ENCODE measurements around the gene CRMP1. TPM values are rescaled to one million over a fixed set of nuclear protein-coding genes. Genes with fewer than 3 reads are reported as not detected.

Gene CRMP1
- total RNA-seq, 1 experiment from 2014 or later = not detected

DNA sequence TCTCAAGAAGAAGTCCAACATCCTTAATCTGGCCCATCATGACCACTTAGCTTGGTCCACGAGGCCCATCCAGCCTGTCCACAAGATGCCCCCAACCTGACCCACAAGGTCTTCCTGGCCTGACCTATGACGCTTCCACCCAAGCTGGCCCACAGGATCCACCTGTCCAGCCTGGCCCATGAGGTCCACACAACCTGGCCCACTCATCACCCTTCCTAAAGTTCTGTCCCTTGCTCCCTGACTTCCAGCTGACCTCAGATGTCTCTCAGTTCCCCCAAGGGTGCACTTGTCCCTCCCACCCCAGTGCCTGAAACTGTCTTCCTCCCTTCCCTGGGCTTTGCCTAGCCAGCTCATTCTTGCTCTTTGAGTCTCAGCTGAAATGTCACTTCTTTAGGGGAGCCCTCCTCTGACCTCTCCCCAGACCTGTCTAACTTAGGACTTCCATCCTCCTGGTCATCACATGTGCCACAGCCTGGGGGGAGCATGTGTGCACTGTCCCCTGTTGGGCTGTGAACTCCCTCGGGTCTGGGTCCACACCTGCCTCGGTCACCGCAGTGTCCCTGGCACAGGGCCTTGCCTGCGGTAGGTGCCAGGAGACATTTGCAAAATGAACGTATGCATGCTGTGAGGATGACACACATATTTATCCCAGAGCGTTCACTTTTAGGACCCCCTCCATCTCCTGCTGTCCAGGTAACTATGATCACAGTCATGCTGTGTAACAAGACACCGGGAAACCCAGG is 120.2 kb downstream of the CRMP1 start:
- CTCF ChIA-PET = no interaction called here
- no peaks in the 10 kb centered on the region for H3F3A ChIP-seq (ENCODE audit: low read length, unreplicated experiment)
- no peak overlapping the region for H3K9ac ChIP-seq (ENCODE audit: low read length)
- no peaks in the 10 kb centered on the region for H3K79me2 ChIP-seq (ENCODE audit: low read length)
- intact Hi-C loops (cut with micrococcal nuclease) = no loop called here
- POLR2A ChIA-PET (ENCODE audit: unreplicated experiment) = no interaction called here
- DNase-seq = no peak
- H2AFZ ChIP-seq (ENCODE audit: low read length) = no peak overlapping the region
- H3K4me1 ChIP-seq (ENCODE audit: insufficient read depth, low read length) = no peaks in the 10 kb centered on the region
- TF ChIP-seq EZH2 (IDR thresholded peaks at IDR 0.05; ENCODE audit: low read length, unreplicated experiment) (no peak), EZH2phosphoT487 (IDR thresholded peaks at IDR 0.05; ENCODE audit: borderline replicate concordance, low read length) (no peak)
- TF ChIP-seq, protein P1, sequence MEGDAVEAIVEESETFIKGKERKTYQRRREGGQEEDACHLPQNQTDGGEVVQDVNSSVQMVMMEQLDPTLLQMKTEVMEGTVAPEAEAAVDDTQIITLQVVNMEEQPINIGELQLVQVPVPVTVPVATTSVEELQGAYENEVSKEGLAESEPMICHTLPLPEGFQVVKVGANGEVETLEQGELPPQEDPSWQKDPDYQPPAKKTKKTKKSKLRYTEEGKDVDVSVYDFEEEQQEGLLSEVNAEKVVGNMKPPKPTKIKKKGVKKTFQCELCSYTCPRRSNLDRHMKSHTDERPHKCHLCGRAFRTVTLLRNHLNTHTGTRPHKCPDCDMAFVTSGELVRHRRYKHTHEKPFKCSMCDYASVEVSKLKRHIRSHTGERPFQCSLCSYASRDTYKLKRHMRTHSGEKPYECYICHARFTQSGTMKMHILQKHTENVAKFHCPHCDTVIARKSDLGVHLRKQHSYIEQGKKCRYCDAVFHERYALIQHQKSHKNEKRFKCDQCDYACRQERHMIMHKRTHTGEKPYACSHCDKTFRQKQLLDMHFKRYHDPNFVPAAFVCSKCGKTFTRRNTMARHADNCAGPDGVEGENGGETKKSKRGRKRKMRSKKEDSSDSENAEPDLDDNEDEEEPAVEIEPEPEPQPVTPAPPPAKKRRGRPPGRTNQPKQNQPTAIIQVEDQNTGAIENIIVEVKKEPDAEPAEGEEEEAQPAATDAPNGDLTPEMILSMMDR (conservative IDR thresholded peaks at IDR 0.05; ENCODE audit: low read depth, low read length) = no peak
- H3K9me2 ChIP-seq (replicated peaks; ENCODE audit: low read length) = no peaks in the 10 kb centered on the region
- H4K20me1 ChIP-seq (ENCODE audit: low read length) = no peaks in the 10 kb centered on the region
- H3K4me2 ChIP-seq (ENCODE audit: low read length) = no peak overlapping the region
- H3K27ac ChIP-seq (ENCODE audit: low read length) = no peak overlapping the region
- no peaks in the 10 kb centered on the region for H3K27me3 ChIP-seq (ENCODE audit: low read length)
- no peak for ATAC-seq
- peaks cover 21% of the 10 kb centered on the region for H3K36me3 ChIP-seq (ENCODE audit: low read depth, low read length)
- no TSS peak for BruUV-seq (replicated peaks)
- no peaks in the 10 kb centered on the region for H3K9me3 ChIP-seq (ENCODE audit: low read length)
- no peak overlapping the region for H3K4me3 ChIP-seq (ENCODE audit: low read length)

Small RNA genes within 50 kb of the gene (microRNA-seq; reads per million reads assigned to microRNA genes)
- not detected for gene MIR378D1 (ENCODE audit: unreplicated experiment)

Other genes with a start within 250 kb of the CRMP1 start
- gene EVC2, start 184.5 kb downstream of the CRMP1 start, total RNA-seq (2014; rRNA removed) = 3.2 and 4.5 TPM in 2 replicates
- 22.7 and 29.9 TPM in 2 replicates for gene EVC, start 181.9 kb downstream of the CRMP1 start, total RNA-seq (2014; rRNA removed)
- not detected in 2 replicates for gene C4orf50, start 125.3 kb upstream of the CRMP1 start, total RNA-seq (2014; rRNA removed)

Measured in PC-3 (cell line).